ENCODE data around the gene TEX22. TPM values are rescaled to one million over a fixed set of nuclear protein-coding genes. Genes with fewer than 3 reads are reported as not detected.

The TEX22 gene
- total RNA-seq, 1 donor from 2014 or later, result 0.31 TPM

- no peak for DNase-seq
These were observed 13.1 kb upstream of the TEX22 start for GRCh38 chr14:105385322-105385637.

GRCh38 chr14:105385698-105386365, 12.5 kb upstream of the TEX22 start:
- DNase-seq, result no peak

GRCh38 chr14:105386581-105387529, 11.5 kb upstream of the TEX22 start:
- DNase-seq, result no peak

GRCh38 chr14:105387530-105387922, 10.8 kb upstream of the TEX22 start:
- no peak for DNase-seq

- DNase-seq, result no peak
These were observed 10.0 kb upstream of the TEX22 start for GRCh38 chr14:105388110-105388951.

- no peak for DNase-seq
These were observed 9.4 kb upstream of the TEX22 start for GRCh38 chr14:105388976-105389375.

GRCh38 chr14:105389534-105389933, 8.8 kb upstream of the TEX22 start:
- no peak for DNase-seq

GRCh38 chr14:105389976-105390848, 8.1 kb upstream of the TEX22 start:
- DNase-seq, result no peak

GRCh38 chr14:105390849-105391500, 7.4 kb upstream of the TEX22 start:
- no peak for DNase-seq

- DNase-seq, result no peak
These were observed 6.8 kb upstream of the TEX22 start for GRCh38 chr14:105391541-105391940.

GRCh38 chr14:105392131-105393090, 5.9 kb upstream of the TEX22 start:
- no peak for DNase-seq

- no peak for DNase-seq
These were observed 5.2 kb upstream of the TEX22 start for GRCh38 chr14:105393151-105393550.

GRCh38 chr14:105394714-105395537, 3.4 kb upstream of the TEX22 start:
- DNase-seq, result no peak

- no peak for DNase-seq
These were observed 2.8 kb upstream of the TEX22 start for GRCh38 chr14:105395538-105395854.

- no peak for DNase-seq
These were observed 897 bp upstream of the TEX22 start for GRCh38 chr14:105397350-105397931.

GRCh38 chr14:105398726-105399465, 558 bp downstream of the TEX22 start:
- no peak for DNase-seq

GRCh38 chr14:105399466-105399775, 1.1 kb downstream of the TEX22 start:
- no peak for DNase-seq

- no peak for DNase-seq
These were observed 1.7 kb downstream of the TEX22 start for GRCh38 chr14:105400016-105400415.
